ENCODE results near the gene TBC1D24.

GRCh38 chr16:2513405-2514332 is 38.7 kb downstream of the TBC1D24 start, which contains the start of gene ATP6V0C:
- TF ChIP-seq CTCF (IDR thresholded peaks at IDR 0.05) (no peak), POLR2A (IDR thresholded peaks at IDR 0.05) (peak; percentile 82 to 89)
